Spleen (tissue), 7 donors: ENCODE data around the gene ADAM10.

Source experiments
- POLR2A ChIP-seq, 3 donors: fragments of 450-650 bp; IDR thresholded peaks; one replicate each; pipeline ENCODE4 v1.5.1; 2017; ENCODE audit warnings: antibody characterized with exemption in 3 of 3, mild to moderate bottlenecking in 1 of 3
- POLR2AphosphoS5 ChIP-seq, 3 donors: sonication (generic); formaldehyde crosslinking; IDR thresholded peaks; one replicate each; pipeline ENCODE4 v1.5.1; 2017; ENCODE audit warnings: antibody characterized with exemption in 3 of 3
- TF ChIP-seq, protein P1 (sequence below), 11 experiments: fragments of 200-600 bp in 7 of 11; fragments of 450-650 bp in 4 of 11; sonication (generic) in 4 of 11; IDR thresholded peaks in 8 of 11; conservative IDR thresholded peaks in 3 of 11; 1 replicate in 7 of 11; 2 replicates in 4 of 11; pipeline versions ENCODE4 v1.4.0 to v1.8.0; 2016 to 2021; ENCODE audit warnings: antibody characterized with exemption in 11 of 11, inconsistent platforms in 4 of 11, mild to moderate bottlenecking in 1 of 11
- donor health status: DM: no; HTN: no; CAD: no; lungs with moderate emphysema.
- donor health status: DM: no; HTN: no; CAD: no.
- donor health status: DM: no; HTN: no; CAD: no.

DNA sequence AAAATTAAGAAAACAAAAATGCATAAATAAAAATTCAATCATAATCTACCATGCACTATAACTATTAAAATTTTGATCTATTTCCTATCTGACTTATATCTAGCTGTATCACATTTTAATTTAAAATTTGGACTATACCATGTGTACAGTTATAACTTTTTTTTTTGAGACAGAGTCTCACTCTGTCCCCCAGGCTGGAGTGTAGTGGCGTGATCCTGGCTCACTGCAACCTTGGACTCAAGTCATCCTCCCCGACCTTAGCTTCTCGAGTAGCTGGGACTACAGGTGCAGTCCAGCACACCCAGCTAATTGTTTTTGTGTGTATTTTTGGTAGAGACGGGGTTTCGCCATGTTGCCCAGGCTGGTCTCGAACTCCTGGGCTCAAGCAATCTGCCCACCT, 119.9 kb downstream of the ADAM10 start:
- TF ChIP-seq, protein P1, sequence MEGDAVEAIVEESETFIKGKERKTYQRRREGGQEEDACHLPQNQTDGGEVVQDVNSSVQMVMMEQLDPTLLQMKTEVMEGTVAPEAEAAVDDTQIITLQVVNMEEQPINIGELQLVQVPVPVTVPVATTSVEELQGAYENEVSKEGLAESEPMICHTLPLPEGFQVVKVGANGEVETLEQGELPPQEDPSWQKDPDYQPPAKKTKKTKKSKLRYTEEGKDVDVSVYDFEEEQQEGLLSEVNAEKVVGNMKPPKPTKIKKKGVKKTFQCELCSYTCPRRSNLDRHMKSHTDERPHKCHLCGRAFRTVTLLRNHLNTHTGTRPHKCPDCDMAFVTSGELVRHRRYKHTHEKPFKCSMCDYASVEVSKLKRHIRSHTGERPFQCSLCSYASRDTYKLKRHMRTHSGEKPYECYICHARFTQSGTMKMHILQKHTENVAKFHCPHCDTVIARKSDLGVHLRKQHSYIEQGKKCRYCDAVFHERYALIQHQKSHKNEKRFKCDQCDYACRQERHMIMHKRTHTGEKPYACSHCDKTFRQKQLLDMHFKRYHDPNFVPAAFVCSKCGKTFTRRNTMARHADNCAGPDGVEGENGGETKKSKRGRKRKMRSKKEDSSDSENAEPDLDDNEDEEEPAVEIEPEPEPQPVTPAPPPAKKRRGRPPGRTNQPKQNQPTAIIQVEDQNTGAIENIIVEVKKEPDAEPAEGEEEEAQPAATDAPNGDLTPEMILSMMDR (IDR thresholded peaks at IDR 0.05 in 8 of 11, conservative IDR thresholded peaks at IDR 0.05 in 3 of 11): no peak
- TF ChIP-seq POLR2A (IDR thresholded peaks at IDR 0.05) (no peak), POLR2AphosphoS5 (IDR thresholded peaks at IDR 0.05) (no peak)
